ENCODE results near the gene ZCCHC24.
A peak's percentile ranks its signal among the peaks of the same experiment; 100 is the strongest.

Gene ZCCHC24

GRCh38 chr10:79384773-79385391 lies 60.5 kb downstream of the ZCCHC24 start:
- H3K27ac Mint-ChIP-seq, result no peak overlapping the region
- H3K9me3 Mint-ChIP-seq, result no peaks in the 10 kb centered on the region
- CTCF ChIA-PET, result no interaction called here
- no peaks in the 10 kb centered on the region for H3K4me1 Mint-ChIP-seq
- H3K36me3 Mint-ChIP-seq, result no peaks in the 10 kb centered on the region
- H3K27me3 Mint-ChIP-seq, result peaks cover 5% of the 10 kb centered on the region
- DNase-seq, result no peak
- no peak overlapping the region for H3K4me3 Mint-ChIP-seq

DNA sequence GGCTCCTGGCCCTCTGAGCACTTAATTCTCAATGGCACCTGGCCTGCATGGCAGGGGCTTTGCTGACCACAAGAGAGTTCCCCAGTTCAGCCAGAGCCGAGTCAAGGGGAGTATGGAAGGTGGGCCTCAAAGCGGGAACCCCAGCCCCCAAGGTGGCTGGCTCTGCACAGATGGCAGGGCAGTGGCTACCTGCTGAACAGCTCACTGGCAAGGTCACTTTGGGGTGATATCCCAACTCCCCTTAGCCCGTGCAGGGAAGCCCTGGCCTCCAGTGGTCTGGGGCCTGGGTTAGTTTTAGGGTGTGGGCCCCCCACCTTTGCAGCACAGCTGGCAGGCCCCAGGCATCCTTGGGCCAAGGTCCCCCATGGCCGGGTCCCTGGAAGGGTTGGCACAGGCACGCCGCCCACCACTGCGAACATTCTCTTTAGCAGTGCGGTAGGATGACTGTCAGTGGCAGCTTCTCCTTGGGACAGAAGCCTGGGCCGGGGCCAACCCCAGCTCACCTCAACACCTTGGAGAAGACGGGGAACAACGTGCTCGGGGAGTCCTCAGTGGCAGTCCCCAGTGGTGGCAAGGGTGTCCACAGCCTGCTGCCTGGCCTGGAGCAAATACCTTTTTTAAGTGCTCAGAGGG lies 61.3 kb downstream of the ZCCHC24 start:
- Mint-ChIP-seq H3K27me3 (peaks cover 5% of the 10 kb centered on the region), H3K9me3 (no peaks in the 10 kb centered on the region), H3K27ac (no peak overlapping the region), H3K36me3 (no peaks in the 10 kb centered on the region), H3K4me3 (no peak overlapping the region), H3K4me1 (no peaks in the 10 kb centered on the region)
- DNase-seq, result peak; percentile 14
- CTCF ChIA-PET, result interaction anchor here (1.8 kb wide), 1 partner anchor 10 kb away, joined by 7 read pairs; no protein-coding TSS in a partner anchor

DNA sequence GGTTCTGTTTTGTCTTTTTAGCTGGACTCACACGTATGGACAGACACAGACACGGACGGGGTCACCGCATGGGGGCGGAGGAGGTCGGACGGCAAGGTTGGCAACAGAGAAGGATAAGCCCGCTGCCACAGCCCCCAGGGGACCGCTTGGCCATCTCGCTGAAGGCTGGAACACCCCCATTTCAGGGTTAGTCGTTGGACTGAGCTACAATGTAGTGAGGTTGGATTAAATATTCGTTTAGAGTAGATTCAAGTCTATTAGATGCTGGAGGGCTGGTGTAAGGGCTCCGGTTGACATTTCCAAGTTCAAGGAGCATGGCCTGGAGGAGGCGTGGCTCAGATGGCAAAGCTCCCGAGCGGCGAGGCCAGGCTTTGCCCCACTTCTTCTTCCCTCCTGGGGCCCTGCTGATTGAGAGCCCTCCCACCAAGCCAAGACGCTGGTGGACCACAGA lies 62.9 kb downstream of the ZCCHC24 start:
- DNase-seq, result peak; percentile 5
- Mint-ChIP-seq H3K4me3 (no peak overlapping the region), H3K27ac (no peak overlapping the region), H3K9me3 (no peaks in the 10 kb centered on the region), H3K4me1 (no peaks in the 10 kb centered on the region), H3K27me3 (peaks cover 5% of the 10 kb centered on the region), H3K36me3 (no peaks in the 10 kb centered on the region)
- CTCF ChIA-PET, result interaction anchor here (1.0 to 1.8 kb wide), 2 partner anchors 8 to 10 kb away, joined by 3 to 7 read pairs; no protein-coding TSS in a partner anchor

- H3K27me3 Mint-ChIP-seq, result peaks cover 5% of the 10 kb centered on the region
- no peak overlapping the region for H3K27ac Mint-ChIP-seq
- no peaks in the 10 kb centered on the region for H3K9me3 Mint-ChIP-seq
- CTCF ChIA-PET, result interaction anchor here (1.8 kb wide), 1 partner anchor 8 kb away, joined by 7 read pairs; no protein-coding TSS in a partner anchor
- peak; percentile 14 for DNase-seq
- H3K4me1 Mint-ChIP-seq, result no peaks in the 10 kb centered on the region
- no peaks in the 10 kb centered on the region for H3K36me3 Mint-ChIP-seq
- H3K4me3 Mint-ChIP-seq, result no peak overlapping the region
Measured at GRCh38 chr10:79381804-79382221, 63.6 kb downstream of the ZCCHC24 start.

DNA sequence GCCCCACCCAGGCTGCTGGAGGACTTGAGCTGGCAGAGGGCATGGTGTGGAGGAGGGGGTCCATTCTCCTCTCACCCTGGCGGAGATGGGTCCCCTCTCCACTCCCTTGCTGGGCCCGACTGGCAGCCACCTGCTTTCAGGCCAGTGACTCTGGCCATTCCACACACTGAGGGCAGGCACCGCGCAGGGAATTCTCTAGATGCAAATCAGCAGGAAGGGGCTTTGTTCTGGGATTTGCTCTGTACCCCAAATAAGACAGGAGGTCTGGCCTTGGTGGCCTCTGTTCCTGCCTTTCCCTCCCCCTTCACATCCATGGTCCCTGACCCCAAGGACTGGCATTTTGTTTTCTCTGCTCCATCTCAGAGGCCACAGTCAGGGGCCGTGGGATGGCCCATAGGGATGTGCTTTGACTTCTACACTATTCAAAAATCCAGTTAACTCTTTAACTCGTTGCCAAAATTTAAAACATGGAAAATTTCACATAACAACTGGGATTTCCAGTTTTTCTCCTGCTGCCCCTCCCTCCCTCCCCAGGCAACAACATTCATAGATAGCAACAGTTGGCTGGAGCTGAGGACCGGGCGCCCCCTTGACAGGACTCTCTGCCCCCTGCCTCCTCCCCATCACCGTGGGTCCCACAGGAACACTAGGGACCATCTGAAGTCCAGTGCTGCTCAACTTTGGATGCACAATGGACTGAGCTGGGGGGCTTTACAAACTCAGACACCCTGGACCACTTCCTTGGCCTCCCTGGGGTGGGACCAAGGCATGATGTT lies 64.3 kb downstream of the ZCCHC24 start:
- peak; percentile 12 for DNase-seq
- Mint-ChIP-seq H3K9me3 (no peaks in the 10 kb centered on the region), H3K27me3 (peaks cover 5% of the 10 kb centered on the region), H3K4me1 (no peaks in the 10 kb centered on the region), H3K36me3 (no peaks in the 10 kb centered on the region), H3K27ac (no peak overlapping the region), H3K4me3 (no peak overlapping the region)
- CTCF ChIA-PET, result no interaction called here

DNA sequence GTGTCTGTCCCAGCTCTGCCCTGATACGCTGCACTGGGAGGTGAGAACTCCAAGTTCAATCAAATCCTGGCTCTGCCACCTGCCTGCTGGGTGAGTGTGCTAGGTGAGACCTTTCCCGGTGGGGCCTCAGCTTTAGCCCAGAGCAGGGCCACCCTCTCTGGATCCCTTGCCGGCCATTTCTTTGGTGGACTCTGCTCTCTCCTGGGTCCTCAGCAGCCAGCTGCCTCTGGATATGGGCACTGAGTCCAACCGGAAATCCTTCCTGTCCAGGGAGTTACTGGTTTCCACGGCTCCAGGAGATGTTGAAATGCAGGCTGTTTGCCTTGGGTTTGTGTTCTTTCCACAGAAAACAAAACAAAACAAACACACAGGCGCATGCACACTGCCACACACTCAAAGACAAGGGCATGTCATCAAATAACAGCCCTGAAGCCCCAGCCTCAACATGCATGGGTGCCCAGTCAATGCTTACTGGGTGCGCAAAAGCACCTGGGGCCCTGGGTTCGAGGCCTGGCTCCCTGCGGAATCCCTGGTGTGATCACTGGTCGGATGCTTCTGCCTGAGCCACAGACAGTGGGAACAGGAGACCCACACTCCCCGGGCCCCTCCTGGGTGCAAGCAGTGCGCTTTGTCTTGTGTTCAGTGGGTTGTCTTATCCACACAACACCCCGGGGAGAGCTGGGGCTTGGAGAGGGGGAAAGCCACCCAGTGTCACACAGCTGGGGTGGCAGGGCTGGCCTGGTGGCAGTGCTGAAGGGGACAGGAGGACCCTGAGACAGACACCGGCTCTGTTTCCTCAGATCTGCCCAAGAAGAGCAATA lies 65.1 kb downstream of the ZCCHC24 start:
- H3K4me1 Mint-ChIP-seq, result no peaks in the 10 kb centered on the region
- CTCF ChIA-PET, result no interaction called here
- no peak overlapping the region for H3K27ac Mint-ChIP-seq
- H3K9me3 Mint-ChIP-seq, result no peaks in the 10 kb centered on the region
- DNase-seq, result peak; percentile 16
- H3K27me3 Mint-ChIP-seq, result peaks cover 5% of the 10 kb centered on the region
- H3K4me3 Mint-ChIP-seq, result no peak overlapping the region
- H3K36me3 Mint-ChIP-seq, result no peaks in the 10 kb centered on the region

DNA sequence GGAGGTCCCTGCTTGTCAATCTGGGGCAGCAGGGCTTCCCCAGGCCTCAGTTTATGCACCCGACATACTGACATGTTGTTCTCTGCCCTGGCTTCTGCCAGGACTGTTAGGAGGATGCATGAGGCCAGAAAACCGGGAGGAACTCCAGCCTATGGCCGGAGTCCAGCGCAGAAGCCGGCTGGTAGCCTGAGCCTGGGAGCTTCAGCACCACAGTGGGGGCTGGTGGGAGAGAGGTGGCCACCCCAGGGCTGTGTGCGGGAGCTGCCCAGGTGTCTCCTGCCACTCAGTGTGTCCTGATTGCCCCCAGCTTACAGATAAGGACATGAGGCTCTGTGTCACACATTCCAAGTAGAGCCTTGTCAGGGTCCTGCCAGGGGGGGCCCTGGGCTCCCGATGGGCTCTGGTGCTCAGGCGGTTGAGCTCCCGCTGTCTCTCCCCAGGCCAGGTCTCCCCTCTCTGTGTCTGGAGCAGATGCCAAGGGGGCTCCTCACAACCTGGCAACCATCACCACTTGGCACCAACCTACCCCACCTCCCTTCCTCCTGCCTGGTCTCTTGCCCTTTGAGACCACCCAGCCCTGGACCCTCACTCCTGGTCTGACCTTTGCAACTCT lies 65.8 kb downstream of the ZCCHC24 start:
- Mint-ChIP-seq H3K9me3 (no peaks in the 10 kb centered on the region), H3K27ac (no peak overlapping the region), H3K4me3 (no peak overlapping the region), H3K36me3 (no peaks in the 10 kb centered on the region), H3K27me3 (peaks cover 7% of the 10 kb centered on the region), H3K4me1 (peaks cover 2% of the 10 kb centered on the region)
- CTCF ChIA-PET, result no interaction called here
- DNase-seq, result no peak

DNA sequence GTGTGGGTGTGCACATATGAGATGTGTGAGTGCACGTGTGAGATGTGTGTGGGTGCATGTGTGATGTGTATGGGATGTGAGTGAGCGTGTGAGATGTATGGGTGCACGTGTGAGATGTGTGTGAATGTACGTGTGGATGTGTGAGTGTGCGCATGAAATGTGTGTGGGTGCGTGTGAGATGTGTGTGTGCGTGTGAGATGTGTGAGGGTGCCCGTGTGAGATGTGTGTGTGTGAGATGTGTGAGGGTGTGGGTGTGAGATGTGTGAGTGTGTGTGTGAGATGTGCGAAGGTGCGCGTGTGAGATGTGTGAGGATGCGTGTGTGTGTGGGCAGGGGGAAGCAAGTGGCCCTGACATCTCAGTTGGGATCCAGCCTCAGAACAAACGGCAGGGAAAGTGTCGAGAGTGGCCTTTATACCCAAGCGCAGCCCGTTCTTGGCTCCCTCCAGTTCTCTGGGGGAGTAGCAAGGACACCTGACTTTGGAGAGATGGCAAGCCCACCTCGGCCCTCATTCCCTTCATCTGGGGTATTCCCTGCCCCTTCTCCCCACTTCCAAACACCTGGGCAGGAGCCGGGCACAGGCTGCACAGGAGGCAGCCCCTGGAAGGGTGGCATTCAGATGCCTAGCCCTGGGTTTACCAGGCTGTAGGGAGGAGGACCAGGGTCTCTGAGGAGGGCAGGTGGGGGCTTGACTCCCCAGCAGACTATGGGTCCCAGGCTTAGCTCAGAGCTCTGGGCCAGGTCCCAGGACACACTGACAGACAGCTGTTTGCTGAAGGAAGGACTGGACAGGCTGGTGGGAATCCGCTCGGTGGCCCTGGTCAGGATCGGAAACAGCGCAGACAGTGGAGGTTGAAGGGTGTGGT lies 66.5 kb downstream of the ZCCHC24 start:
- H3K27ac Mint-ChIP-seq, result no peak overlapping the region
- no peak for DNase-seq
- CTCF ChIA-PET, result no interaction called here
- no peak overlapping the region for H3K4me3 Mint-ChIP-seq
- H3K4me1 Mint-ChIP-seq, result peaks cover 2% of the 10 kb centered on the region
- no peaks in the 10 kb centered on the region for H3K36me3 Mint-ChIP-seq
- no peaks in the 10 kb centered on the region for H3K9me3 Mint-ChIP-seq
- H3K27me3 Mint-ChIP-seq, result peaks cover 9% of the 10 kb centered on the region

GRCh38 chr10:79378383-79378646 lies 67.1 kb downstream of the ZCCHC24 start:
- Mint-ChIP-seq H3K27me3 (peaks cover 10% of the 10 kb centered on the region), H3K4me3 (no peak overlapping the region), H3K4me1 (peaks cover 2% of the 10 kb centered on the region), H3K36me3 (no peaks in the 10 kb centered on the region), H3K27ac (no peak overlapping the region), H3K9me3 (no peaks in the 10 kb centered on the region)
- no peak for DNase-seq
- CTCF ChIA-PET, result no interaction called here

- Mint-ChIP-seq H3K27me3 (peaks cover 16% of the 10 kb centered on the region), H3K4me3 (no peak overlapping the region), H3K9me3 (no peaks in the 10 kb centered on the region), H3K4me1 (peaks cover 2% of the 10 kb centered on the region), H3K27ac (no peak overlapping the region), H3K36me3 (no peaks in the 10 kb centered on the region)
- DNase-seq, result no peak
- CTCF ChIA-PET, result no interaction called here
Measured at GRCh38 chr10:79377557-79378382, 67.7 kb downstream of the ZCCHC24 start.

GRCh38 chr10:79376751-79377556 lies 68.5 kb downstream of the ZCCHC24 start:
- Mint-ChIP-seq H3K4me1 (peaks cover 2% of the 10 kb centered on the region), H3K4me3 (no peak overlapping the region), H3K27ac (no peak overlapping the region), H3K9me3 (no peaks in the 10 kb centered on the region), H3K27me3 (peaks cover 24% of the 10 kb centered on the region), H3K36me3 (no peaks in the 10 kb centered on the region)
- DNase-seq, result no peak
- CTCF ChIA-PET, result no interaction called here

DNA sequence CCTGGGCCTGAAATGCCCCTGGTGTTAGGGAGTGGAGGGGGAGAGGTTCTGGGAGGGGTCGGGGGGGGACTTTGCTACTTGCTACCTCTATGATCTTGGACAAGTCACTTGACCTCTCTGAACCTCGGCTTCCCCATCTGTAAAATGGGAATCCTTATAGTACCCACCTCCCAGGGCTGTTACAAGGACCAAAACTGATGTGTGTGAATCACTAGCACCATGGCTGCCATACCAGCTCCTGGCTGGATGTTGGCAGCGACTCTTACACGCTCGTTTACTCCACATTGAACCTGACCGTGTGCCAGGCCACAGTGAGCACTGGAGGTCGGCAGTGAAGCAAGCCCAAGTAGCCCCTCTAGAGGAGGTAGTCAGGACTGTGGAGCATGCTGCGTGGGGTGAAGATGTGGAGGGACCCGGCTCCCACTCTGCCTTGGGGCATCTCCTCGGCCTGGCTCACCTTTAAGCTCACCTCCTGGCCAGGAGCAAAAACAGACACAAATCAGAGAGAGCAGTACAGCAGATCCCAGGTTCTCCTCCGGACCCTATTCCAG lies 69.3 kb downstream of the ZCCHC24 start:
- Mint-ChIP-seq H3K9me3 (peaks cover 3% of the 10 kb centered on the region), H3K4me1 (peaks cover 2% of the 10 kb centered on the region), H3K27me3 (peaks cover 21% of the 10 kb centered on the region), H3K27ac (no peak overlapping the region), H3K36me3 (no peaks in the 10 kb centered on the region), H3K4me3 (no peak overlapping the region)
- CTCF ChIA-PET, result interaction anchor here (0.9 to 2.5 kb wide), 3 partner anchors 24 to 91 kb away, joined by 3 to 16 read pairs (median 3); no protein-coding TSS in a partner anchor
- DNase-seq, result no peak

All from activated naive CD4-positive, alpha-beta T cell treated with anti-CD3 and anti-CD28 coated beads, Interleukin-2, amount 10 ng/mL, durations not matched to agents 7 days and 5 days (primary cell).